GM23338 (cell line): ENCODE data around the gene FAM78A. TPM values are rescaled to one million over a fixed set of nuclear protein-coding genes. Genes with fewer than 3 reads are reported as not detected.

Experiments used
- ATAC-seq: fragments of 200-7000 bp; cut with Tn5 transposase; 3 replicates; pipeline ENCODE4 v1.9.1; 2020
- DNase-seq: peaks from one replicate; pipeline ENCODE4 v3.0.0-alpha.2; 2015; ENCODE audit warnings: low spot score
- H2AFZ ChIP-seq: fragments of 200-600 bp; sonication (generic); 2 replicates; pipeline ENCODE4 v1.8.0; 2016; ENCODE audit warnings: antibody characterized with exemption, mild to moderate bottlenecking, moderate library complexity
- H3F3A ChIP-seq: fragments of 200-600 bp; sonication (generic); replicated peaks from 2 replicates; pipeline ENCODE4 v1.8.0; 2017; ENCODE audit warnings: antibody characterized with exemption, mixed run types, low read depth
- H3K27ac ChIP-seq: fragments of 200-600 bp; sonication (generic); 2 replicates; pipeline ENCODE4 v1.6.1; 2016; ENCODE audit warnings: low read depth
- H3K27me3 ChIP-seq: fragments of 200-600 bp; sonication (generic); 2 replicates; pipeline ENCODE4 v1.8.0; 2016; ENCODE audit warnings: mild to moderate bottlenecking, mixed run types, moderate library complexity; ENCODE audit not compliant: insufficient read depth
- H3K36me3 ChIP-seq: fragments of 200-600 bp; sonication (generic); 2 replicates; pipeline ENCODE4 v1.8.0; 2016; ENCODE audit warnings: mild to moderate bottlenecking; ENCODE audit not compliant: insufficient read depth
- H3K4me1 ChIP-seq: fragments of 200-600 bp; sonication (generic); 2 replicates; pipeline ENCODE4 v1.8.0; 2016; ENCODE audit warnings: mild to moderate bottlenecking, moderate library complexity; ENCODE audit not compliant: insufficient read depth
- H3K4me2 ChIP-seq: fragments of 200-600 bp; sonication (generic); 2 replicates; pipeline ENCODE4 v1.7.1; 2017; ENCODE audit warnings: mixed run types
- H3K4me3 ChIP-seq: fragments of 200-600 bp; sonication (generic); 2 replicates; pipeline ENCODE4 v1.6.1; 2016; ENCODE audit warnings: mixed run types
- H3K79me2 ChIP-seq: fragments of 200-600 bp; sonication (generic); replicated peaks from 2 replicates; pipeline ENCODE4 v1.8.0; 2017; ENCODE audit warnings: mild to moderate bottlenecking; ENCODE audit not compliant: insufficient read depth
- H3K9me2 ChIP-seq: fragments of 200-600 bp; sonication (generic); 2 replicates; pipeline ENCODE4 v1.8.0; 2017; ENCODE audit not compliant: insufficient read depth
- H4K20me1 ChIP-seq: fragments of 200-600 bp; sonication (generic); replicated peaks from 2 replicates; pipeline ENCODE4 v1.8.0; 2017; ENCODE audit warnings: mild to moderate bottlenecking; ENCODE audit not compliant: insufficient read depth
- H3K27ac Mint-ChIP-seq: 2 replicates; pipeline ENCODE4 v1.8.0; 2020; ENCODE audit warnings: inconsistent platforms, mild to moderate bottlenecking, moderate library complexity, mixed read lengths
- H3K27me3 Mint-ChIP-seq: 3 replicates; pipeline ENCODE4 v1.8.0; 2022; ENCODE audit warnings: low read depth, mild to moderate bottlenecking, moderate library complexity, mixed read lengths, inconsistent platforms; ENCODE audit not compliant: insufficient read depth, poor library complexity
- H3K36me3 Mint-ChIP-seq: 3 replicates; pipeline ENCODE4 v1.8.0; 2021; ENCODE audit warnings: low read depth, mild to moderate bottlenecking, inconsistent platforms, moderate library complexity, mixed read lengths
- H3K4me1 Mint-ChIP-seq: 3 replicates; pipeline ENCODE4 v1.8.0; 2020; ENCODE audit warnings: mild to moderate bottlenecking, inconsistent platforms, mixed read lengths
- H3K4me3 Mint-ChIP-seq: 3 replicates; pipeline ENCODE4 v1.8.0; 2021; ENCODE audit warnings: moderate library complexity, mild to moderate bottlenecking, inconsistent platforms, mixed read lengths
- H3K9me3 Mint-ChIP-seq: 3 replicates; pipeline ENCODE4 v1.8.0; 2020; ENCODE audit warnings: moderate library complexity, mild to moderate bottlenecking, inconsistent platforms, mixed read lengths
- EZH2 ChIP-seq: fragments of 200-600 bp; sonication (generic); IDR thresholded peaks from one replicate; pipeline ENCODE4 v1.8.0; 2017; ENCODE audit warnings: antibody characterized with exemption, mild to moderate bottlenecking, low read depth; ENCODE audit not compliant: unreplicated experiment
- EZH2phosphoT487 ChIP-seq: fragments of 200-600 bp; sonication (generic); IDR thresholded peaks from one replicate; pipeline ENCODE4 v1.8.1; 2018; ENCODE audit warnings: antibody characterized with exemption; ENCODE audit not compliant: unreplicated experiment
- NANOG ChIP-seq: IDR thresholded peaks from 2 replicates; pipeline ENCODE4 v1.6.1; 2016; ENCODE audit warnings: antibody characterized with exemption, borderline replicate concordance
- POLR2AphosphoS5 ChIP-seq: IDR thresholded peaks from 2 replicates; pipeline ENCODE4 v1.6.1; 2016; ENCODE audit warnings: antibody characterized with exemption, low read depth
- STAT1 ChIP-seq: IDR thresholded peaks from one replicate; pipeline ENCODE4 v1.6.1; 2016; ENCODE audit warnings: antibody characterized with exemption; ENCODE audit not compliant: unreplicated experiment
- polyA plus RNA-seq: library from polyadenylated mRNA; unstranded; fragments of >200 nt; fragmentation: Nextera tagmentation; extraction: Ambion mirVana; gene quantifications from 2 replicates; pipeline ENCODE4 v1.2.1, GENCODE V29; 2016
- total RNA-seq: library from RNA; depleted of rRNA; stranded (reverse); fragments of >200 nt; shearing (Covaris generic); gene quantifications from 2 replicates; pipeline ENCODE4 v1.2.3, GENCODE V29; 2014
- TF ChIP-seq, protein P1 (sequence below): IDR thresholded peaks from 2 replicates; pipeline ENCODE4 v1.6.1; 2016; ENCODE audit warnings: antibody characterized with exemption
- TF ChIP-seq, protein P2 (sequence below): IDR thresholded peaks from one replicate; pipeline ENCODE4 v1.6.1; 2018; ENCODE audit warnings: antibody characterized with exemption; ENCODE audit not compliant: unreplicated experiment
- TF ChIP-seq, protein P3 (sequence below): fragments of 250-450 bp; sonication (Bioruptor Pico); IDR thresholded peaks from 2 replicates; pipeline ENCODE4 v1.5.0; 2020; ENCODE audit warnings: mild to moderate bottlenecking, moderate library complexity

Gene FAM78A
- total and polyA plus RNA-seq, 2 experiments from 2014 or later, result 0.57 to 2.1 TPM

GRCh38 chr9:131320031-131320685 lies 43.8 kb upstream of the FAM78A start:
- Histone ChIP-seq H3K36me3 (no peaks in the 10 kb centered on the region), H3K27ac (no peak overlapping the region), H3K27me3 (no peaks in the 10 kb centered on the region), H3K9me2 (no peaks in the 10 kb centered on the region), H3K79me2 (no peaks in the 10 kb centered on the region), H4K20me1 (no peaks in the 10 kb centered on the region), H2AFZ (no peak overlapping the region), H3K4me2 (no peak overlapping the region), H3K4me3 (no peak overlapping the region), H3K4me1 (no peaks in the 10 kb centered on the region), H3F3A (no peaks in the 10 kb centered on the region; the same call in 1 of the 2 replicates)
- Mint-ChIP-seq H3K4me3 (no peak overlapping the region), H3K27me3 (peaks cover 8% of the 10 kb centered on the region), H3K9me3 (no peaks in the 10 kb centered on the region), H3K36me3 (no peaks in the 10 kb centered on the region), H3K27ac (no peak overlapping the region), H3K4me1 (no peaks in the 10 kb centered on the region)
- ATAC-seq, result no peak
- TF ChIP-seq, protein P1, sequence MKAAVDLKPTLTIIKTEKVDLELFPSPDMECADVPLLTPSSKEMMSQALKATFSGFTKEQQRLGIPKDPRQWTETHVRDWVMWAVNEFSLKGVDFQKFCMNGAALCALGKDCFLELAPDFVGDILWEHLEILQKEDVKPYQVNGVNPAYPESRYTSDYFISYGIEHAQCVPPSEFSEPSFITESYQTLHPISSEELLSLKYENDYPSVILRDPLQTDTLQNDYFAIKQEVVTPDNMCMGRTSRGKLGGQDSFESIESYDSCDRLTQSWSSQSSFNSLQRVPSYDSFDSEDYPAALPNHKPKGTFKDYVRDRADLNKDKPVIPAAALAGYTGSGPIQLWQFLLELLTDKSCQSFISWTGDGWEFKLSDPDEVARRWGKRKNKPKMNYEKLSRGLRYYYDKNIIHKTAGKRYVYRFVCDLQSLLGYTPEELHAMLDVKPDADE, result no peak
- TF ChIP-seq, protein P2, sequence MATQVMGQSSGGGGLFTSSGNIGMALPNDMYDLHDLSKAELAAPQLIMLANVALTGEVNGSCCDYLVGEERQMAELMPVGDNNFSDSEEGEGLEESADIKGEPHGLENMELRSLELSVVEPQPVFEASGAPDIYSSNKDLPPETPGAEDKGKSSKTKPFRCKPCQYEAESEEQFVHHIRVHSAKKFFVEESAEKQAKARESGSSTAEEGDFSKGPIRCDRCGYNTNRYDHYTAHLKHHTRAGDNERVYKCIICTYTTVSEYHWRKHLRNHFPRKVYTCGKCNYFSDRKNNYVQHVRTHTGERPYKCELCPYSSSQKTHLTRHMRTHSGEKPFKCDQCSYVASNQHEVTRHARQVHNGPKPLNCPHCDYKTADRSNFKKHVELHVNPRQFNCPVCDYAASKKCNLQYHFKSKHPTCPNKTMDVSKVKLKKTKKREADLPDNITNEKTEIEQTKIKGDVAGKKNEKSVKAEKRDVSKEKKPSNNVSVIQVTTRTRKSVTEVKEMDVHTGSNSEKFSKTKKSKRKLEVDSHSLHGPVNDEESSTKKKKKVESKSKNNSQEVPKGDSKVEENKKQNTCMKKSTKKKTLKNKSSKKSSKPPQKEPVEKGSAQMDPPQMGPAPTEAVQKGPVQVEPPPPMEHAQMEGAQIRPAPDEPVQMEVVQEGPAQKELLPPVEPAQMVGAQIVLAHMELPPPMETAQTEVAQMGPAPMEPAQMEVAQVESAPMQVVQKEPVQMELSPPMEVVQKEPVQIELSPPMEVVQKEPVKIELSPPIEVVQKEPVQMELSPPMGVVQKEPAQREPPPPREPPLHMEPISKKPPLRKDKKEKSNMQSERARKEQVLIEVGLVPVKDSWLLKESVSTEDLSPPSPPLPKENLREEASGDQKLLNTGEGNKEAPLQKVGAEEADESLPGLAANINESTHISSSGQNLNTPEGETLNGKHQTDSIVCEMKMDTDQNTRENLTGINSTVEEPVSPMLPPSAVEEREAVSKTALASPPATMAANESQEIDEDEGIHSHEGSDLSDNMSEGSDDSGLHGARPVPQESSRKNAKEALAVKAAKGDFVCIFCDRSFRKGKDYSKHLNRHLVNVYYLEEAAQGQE, result no peak
- TF ChIP-seq EZH2phosphoT487 (no peak), POLR2AphosphoS5 (no peak), NANOG (no peak), STAT1 (no peak), EZH2 (no peak)
- TF ChIP-seq, protein P3, sequence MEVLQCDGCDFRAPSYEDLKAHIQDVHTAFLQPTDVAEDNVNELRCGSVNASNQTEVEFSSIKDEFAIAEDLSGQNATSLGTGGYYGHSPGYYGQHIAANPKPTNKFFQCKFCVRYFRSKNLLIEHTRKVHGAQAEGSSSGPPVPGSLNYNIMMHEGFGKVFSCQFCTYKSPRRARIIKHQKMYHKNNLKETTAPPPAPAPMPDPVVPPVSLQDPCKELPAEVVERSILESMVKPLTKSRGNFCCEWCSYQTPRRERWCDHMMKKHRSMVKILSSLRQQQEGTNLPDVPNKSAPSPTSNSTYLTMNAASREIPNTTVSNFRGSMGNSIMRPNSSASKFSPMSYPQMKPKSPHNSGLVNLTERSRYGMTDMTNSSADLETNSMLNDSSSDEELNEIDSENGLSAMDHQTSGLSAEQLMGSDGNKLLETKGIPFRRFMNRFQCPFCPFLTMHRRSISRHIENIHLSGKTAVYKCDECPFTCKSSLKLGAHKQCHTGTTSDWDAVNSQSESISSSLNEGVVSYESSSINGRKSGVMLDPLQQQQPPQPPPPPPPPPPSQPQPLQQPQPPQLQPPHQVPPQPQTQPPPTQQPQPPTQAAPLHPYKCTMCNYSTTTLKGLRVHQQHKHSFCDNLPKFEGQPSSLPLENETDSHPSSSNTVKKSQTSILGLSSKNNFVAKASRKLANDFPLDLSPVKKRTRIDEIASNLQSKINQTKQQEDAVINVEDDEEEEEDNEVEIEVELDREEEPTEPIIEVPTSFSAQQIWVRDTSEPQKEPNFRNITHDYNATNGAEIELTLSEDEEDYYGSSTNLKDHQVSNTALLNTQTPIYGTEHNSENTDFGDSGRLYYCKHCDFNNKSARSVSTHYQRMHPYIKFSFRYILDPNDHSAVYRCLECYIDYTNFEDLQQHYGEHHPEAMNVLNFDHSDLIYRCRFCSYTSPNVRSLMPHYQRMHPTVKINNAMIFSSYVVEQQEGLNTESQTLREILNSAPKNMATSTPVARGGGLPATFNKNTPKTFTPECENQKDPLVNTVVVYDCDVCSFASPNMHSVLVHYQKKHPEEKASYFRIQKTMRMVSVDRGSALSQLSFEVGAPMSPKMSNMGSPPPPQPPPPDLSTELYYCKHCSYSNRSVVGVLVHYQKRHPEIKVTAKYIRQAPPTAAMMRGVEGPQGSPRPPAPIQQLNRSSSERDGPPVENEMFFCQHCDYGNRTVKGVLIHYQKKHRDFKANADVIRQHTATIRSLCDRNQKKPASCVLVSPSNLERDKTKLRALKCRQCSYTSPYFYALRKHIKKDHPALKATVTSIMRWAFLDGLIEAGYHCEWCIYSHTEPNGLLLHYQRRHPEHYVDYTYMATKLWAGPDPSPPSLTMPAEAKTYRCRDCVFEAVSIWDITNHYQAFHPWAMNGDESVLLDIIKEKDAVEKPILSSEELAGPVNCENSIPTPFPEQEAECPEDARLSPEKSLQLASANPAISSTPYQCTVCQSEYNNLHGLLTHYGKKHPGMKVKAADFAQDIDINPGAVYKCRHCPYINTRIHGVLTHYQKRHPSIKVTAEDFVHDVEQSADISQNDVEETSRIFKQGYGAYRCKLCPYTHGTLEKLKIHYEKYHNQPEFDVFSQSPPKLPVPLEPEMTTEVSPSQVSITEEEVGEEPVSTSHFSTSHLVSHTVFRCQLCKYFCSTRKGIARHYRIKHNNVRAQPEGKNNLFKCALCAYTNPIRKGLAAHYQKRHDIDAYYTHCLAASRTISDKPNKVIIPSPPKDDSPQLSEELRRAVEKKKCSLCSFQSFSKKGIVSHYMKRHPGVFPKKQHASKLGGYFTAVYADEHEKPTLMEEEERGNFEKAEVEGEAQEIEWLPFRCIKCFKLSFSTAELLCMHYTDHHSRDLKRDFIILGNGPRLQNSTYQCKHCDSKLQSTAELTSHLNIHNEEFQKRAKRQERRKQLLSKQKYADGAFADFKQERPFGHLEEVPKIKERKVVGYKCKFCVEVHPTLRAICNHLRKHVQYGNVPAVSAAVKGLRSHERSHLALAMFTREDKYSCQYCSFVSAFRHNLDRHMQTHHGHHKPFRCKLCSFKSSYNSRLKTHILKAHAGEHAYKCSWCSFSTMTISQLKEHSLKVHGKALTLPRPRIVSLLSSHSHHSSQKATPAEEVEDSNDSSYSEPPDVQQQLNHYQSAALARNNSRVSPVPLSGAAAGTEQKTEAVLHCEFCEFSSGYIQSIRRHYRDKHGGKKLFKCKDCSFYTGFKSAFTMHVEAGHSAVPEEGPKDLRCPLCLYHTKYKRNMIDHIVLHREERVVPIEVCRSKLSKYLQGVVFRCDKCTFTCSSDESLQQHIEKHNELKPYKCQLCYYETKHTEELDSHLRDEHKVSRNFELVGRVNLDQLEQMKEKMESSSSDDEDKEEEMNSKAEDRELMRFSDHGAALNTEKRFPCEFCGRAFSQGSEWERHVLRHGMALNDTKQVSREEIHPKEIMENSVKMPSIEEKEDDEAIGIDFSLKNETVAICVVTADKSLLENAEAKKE (CRISPR knock-in tag), result no peak
- no peak for DNase-seq
